Stimulated activated CD8-positive, alpha-beta memory T cell treated with anti-CD3 and anti-CD28 coated beads, Interleukin-12 subunit alpha, Interleukin-12 subunit beta, amount 100 ng/mL, for 24 hours (primary cell): ENCODE measurements around the gene SPEF2.
"Not testable (repeated sequence)": the region's sequence is repeated elsewhere in the genome, so short reads cannot be mapped to it uniquely, and the experiment has no call there.

Experiments
- DNase-seq: peaks from one replicate; pipeline ENCODE4 v3.0.0-alpha.2; 2020; ENCODE audit errors: extremely low read depth

SPEF2 gene

GRCh38 chr5:35856186-35856764 lies 238.6 kb downstream of the SPEF2 start:
- DNase-seq = not testable (repeated sequence)

- no peak for DNase-seq
Measured at GRCh38 chr5:35856765-35857351, 239.2 kb downstream of the SPEF2 start, which contains the start of gene IL7R. IL7R (plus strand) TSS chr5:35856891; CDS start chr5:35856978, 87 bp downstream.

- no peak for DNase-seq
Measured at GRCh38 chr5:35857606-35858205, 240.0 kb downstream of the SPEF2 start.

- DNase-seq = no peak
Measured at GRCh38 chr5:35859101-35859661, 241.5 kb downstream of the SPEF2 start.

- no peak for DNase-seq
Measured at GRCh38 chr5:35860686-35861085, 243.0 kb downstream of the SPEF2 start.

GRCh38 chr5:35861718-35862117 lies 244.1 kb downstream of the SPEF2 start:
- DNase-seq = no peak

- no peak for DNase-seq
Measured at GRCh38 chr5:35862126-35862525, 244.5 kb downstream of the SPEF2 start.

GRCh38 chr5:35863159-35863558 lies 245.5 kb downstream of the SPEF2 start:
- DNase-seq = no peak
